HG02759 (cell line): Measurements from ENCODE around the gene SIPA1L3.

ENCODE experiments used
- ATAC-seq: cut with Tn5 transposase; IDR thresholded peaks from one replicate; pipeline ENCODE4 v1.9.1; 2021; ENCODE audit warnings: mild to moderate bottlenecking, moderate library complexity; ENCODE audit not compliant: unreplicated experiment

SIPA1L3 gene

DNA sequence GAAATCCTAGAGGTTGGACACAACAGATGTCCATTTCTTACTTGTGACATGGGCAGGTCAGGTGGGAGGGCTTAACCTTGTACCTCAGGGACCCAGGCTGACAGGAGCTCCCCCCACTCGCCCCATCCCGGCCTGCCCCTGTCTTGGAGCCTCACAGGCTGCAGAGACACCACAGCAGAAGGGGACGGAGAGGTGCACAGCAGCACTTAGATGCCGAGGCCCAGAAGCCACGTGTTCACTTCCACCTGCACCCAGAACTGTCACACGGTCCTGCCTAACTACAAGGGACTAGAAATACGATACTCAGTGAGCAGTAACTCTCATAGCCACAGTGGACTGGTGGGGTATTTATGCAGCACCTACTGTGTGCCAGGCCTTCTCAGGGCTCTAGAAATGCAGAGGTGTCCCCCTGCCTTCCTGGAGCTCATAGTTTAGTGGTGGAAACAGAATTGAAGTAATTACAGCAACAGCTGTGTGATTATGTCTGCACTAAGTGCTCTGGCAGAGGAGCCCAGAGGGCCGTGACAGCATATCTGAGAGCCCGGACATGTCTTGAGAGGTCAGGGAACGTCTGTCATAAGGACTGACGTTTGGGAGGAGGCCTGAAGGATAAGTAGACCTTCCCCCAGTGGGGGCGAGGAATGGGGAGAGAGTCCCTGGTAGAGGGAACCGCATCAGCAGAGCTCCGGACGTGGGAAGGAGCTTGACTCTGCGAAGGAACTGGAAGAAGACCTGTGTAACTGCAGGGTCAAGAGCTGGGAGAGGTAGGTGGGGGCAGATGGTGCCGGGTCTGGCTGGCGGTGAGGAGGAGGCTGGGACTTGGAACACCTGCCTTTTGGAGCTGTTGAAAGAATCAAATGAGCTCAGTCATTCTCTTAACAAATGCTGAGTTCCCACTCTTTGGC lies 130.0 kb downstream of the SIPA1L3 start:
- no peak for ATAC-seq

GRCh38 chr19:38039966-38040365 lies 133.0 kb downstream of the SIPA1L3 start:
- no peak for ATAC-seq

DNA sequence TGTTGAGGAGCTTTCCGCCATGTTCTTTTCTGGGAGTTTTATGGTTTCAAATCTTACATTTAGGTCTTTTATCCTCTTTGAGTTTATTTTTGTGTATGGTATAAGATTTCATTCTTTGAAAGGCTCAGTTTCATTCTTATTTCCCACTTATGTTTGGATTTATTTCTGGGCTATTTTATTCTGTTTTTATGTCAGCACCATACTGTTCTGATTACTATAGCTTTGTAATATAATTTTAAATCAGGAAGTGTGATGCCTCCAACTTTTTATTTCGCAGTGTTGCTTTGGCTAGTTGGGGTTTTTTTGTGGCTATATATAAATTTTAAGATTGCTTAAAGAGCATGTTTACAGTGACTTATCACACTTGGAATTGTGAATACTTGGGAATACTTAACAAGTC lies 135.1 kb downstream of the SIPA1L3 start:
- ATAC-seq = no peak

DNA sequence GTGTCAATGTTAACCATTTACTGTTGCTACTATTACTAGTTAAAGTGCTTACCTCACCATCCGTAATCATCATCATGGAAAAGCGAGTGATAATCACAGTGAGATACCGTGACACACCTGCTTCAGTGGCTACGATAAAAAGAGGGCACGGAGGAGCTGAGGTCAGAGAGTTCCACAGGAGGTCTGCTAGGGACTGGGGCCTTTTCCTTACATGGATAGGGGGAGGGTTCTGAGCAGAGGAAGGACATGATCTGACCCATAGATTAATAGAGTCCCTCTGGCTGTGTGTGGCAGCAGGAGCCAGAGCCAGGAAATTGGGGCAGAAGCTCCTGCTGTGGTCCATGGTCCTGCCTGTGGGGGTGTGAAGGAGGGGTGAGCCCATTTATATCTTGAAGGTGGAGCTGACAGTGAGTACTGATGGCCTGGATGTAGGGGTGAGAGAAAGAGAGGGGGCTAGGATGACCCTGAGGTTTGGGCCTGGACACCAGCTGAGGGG lies 136.7 kb downstream of the SIPA1L3 start:
- no peak for ATAC-seq

DNA sequence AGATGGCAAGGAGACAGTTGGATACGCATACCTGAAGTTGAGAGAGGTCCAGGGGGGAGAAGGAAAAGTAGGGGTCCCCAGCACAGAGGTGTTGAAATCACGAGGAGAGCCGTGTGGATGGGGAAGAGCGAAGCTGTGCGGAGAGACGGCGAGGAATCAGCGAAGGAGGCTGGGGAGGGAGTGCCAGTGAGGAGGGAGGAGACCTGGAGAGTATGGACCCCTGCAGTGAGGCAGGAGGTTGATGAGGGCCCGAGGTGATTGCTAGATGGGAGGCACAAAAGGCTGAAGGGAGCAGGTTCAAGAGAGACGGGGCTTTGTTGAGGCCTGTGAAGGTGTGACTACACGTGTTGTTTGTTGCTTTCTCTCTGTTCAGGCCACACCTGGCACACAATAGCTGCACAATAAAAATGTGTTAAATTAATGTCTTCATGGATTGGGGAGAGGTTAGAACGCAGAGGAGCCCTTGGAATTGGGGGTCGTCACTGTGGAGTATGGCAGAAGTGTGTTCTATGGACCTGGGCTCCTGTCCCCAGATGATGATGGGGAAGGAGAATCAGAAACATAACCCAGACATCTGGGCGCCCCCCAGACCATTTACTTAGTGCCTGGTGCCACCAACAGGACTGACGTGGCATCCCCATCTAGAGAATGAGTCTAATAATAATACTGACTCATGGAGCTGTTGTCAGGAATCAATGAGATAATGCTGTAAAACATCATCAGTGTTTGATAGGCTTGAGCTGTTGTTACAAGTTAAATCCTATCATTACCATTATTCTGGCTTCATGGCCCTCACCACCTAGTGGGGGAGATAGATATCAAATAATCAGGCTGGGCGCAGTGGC lies 137.5 kb downstream of the SIPA1L3 start:
- no peak for ATAC-seq

GRCh38 chr19:38045554-38046253 lies 138.7 kb downstream of the SIPA1L3 start:
- no peak for ATAC-seq

DNA sequence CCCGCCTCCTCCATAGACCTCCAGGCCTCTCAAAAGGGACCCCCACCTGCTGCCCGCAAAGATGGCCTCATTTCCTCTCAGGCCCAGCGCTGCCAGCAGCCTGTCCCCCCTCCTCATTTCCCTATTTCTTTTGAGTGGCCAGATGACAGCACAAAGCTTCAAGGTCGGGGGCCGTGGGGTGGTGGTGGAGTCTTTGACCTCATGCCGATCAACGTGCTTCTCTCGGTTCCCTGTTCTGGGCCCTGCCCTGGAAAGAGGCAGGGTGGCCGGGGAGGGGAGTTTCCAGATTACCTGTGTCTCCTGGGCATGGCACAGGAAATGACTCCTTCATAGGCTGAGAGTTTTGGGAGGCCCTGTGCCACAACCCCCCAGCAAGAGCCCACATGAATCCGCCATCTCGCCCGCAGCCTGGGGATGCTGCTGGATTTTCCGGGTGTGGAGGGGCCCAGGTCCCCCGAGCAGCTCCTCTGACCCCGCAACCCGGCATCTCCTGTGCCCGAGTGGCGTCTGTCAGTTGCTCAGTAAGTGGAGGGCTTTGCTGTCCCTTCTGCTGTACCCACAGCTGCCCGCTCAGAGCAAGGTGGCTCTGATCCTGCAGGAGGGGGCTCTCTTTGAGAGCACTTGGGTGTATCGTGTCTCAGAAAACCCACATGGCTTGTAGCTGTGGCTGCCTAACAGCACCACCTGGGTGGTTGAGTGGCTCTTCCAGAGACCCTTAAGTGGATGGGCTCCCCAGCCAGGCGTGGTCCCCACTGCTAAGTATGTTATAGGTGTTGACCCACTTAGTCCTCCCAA lies 139.4 kb downstream of the SIPA1L3 start:
- ATAC-seq = no peak

DNA sequence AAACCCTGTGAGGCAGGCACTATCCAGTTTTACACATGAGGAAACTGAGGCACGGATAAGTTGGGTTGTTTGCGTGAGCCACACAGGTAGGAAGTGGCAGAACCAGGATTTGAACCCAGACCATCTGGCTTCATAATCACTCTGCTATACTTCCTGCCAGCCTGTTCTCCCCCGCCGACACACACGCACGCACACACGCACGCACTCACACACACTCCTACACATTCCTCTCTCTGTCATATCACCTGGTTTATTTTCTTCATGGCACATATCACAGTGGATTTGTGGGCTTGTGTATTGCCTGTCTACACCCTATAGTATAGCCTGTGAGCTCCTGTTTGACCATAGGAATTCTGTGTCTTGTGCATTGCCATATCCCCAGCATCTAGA lies 140.0 kb downstream of the SIPA1L3 start:
- no peak for ATAC-seq

DNA sequence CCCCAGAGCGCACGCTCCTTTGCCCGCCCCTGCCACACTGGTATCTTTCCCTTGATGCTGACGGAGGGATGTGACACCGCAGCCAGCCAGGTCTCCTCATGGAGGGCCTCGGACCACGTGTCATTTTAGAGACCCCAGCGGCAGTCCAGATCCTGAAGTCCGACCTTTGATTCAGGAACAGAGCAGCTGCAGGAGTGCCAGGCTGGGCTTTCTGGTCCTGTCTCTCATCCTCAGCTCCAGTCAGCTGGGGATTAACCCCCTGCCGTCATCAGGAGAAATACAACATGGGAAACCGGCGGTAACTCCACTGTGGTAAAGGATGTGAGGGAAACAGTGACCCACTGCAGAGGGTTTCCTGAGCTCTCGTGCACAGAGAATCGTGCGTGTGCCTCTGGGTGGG lies 140.6 kb downstream of the SIPA1L3 start:
- ATAC-seq = no peak

GRCh38 chr19:38049105-38049649 lies 142.2 kb downstream of the SIPA1L3 start:
- ATAC-seq = peak; percentile 48

DNA sequence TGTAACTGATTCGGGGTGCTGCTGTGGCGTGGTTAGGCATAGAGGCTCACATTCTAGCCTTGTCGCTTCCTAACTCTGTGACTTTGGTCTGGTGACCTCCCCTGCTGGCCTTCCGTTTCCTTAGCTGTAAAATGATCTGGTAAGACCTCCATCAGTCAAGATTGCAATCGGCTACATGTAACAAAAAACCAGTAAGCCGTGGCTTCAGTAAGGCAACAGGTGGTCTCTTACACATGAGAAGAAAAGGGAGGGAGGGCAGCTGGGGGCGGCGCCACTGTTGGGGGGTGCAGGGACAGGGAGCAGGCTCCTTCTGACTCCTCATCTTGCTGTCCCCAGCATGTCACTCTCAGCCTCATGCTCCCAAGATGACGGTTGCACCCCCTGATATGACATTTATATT lies 148.0 kb downstream of the SIPA1L3 start:
- no peak for ATAC-seq

DNA sequence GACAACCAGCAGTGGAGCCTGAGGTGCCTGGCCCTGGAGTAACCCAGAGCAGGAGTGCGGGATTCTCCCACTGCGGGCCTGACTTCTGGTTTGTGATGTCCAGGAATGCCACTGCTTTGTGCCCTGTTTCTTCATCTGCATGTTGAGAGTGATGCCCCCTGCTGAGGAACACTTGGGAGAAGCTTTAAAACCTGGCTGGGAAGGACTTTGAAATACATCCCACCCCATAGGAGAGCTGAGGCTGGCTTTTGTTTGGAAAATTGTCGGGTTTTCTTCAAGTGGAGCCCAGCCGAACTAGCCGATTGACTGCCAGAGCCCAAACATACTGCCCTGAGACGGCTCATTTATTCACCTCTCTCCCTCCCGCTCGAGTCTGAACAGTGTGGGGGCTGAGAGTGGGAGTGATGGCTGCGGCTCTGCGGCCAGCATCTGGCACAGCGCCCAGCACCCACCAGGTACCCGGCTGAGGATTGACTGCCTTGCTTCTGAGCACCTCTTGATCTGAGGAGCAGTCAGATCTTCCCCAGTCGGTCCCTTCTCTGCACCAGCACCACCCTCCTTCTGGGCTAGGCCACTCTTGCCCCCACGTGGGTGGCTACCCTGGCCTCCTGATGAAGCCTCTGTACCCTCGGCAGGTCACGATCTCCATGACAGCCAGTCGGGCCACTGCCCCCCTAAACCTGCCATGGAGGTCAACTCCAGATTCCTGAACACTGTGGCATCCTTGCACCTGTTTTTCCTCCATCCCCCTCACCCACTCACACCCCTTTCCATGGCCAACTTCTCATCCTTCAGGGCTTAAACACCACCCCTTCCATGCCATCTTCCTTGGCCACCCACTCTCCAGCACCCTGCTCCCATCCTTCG lies 148.9 kb downstream of the SIPA1L3 start:
- ATAC-seq = no peak

DNA sequence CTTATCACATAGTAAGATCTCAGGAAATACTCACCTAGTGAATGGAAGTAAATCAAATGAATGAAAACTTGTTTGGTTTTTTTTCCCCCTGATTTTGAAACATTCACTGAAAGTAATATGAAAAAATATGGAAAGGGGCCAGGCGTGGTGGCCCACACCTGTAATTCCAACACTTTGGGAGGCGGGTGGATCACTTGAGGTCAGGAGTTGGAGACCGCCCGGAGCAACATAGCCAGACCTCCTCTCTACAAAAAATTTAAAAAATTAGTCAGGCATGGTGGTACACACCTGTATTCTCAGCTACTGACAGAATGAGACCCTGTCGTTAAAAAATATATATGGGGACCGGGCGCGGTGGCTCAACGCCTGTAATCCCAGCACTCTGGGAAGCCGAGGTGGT lies 149.6 kb downstream of the SIPA1L3 start:
- no peak for ATAC-seq

- ATAC-seq = no peak
These were observed 151.1 kb downstream of the SIPA1L3 start for GRCh38 chr19:38057959-38058690.

DNA sequence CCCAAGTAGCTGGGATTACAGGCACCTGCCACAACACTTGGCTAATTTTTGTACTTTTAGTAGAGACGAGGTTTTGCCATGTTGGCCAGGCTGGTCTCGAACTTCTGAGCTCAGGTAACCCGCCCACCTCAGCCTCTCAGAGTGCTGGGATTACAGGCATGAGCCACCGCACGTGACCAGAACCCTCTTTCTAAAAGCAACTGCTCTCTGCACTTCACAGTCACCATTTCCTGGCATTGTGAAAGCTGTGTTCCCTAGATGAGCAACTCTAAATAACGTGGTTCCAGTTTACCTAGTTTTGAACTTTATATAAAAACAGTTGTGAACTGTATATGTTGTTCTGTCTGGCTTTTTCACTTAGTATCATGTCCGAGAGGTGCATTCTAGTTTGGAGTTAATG lies 152.9 kb downstream of the SIPA1L3 start:
- ATAC-seq = no peak

GRCh38 chr19:38060331-38060730 lies 153.3 kb downstream of the SIPA1L3 start:
- no peak for ATAC-seq

GRCh38 chr19:38061294-38061693 lies 154.3 kb downstream of the SIPA1L3 start:
- no peak for ATAC-seq

GRCh38 chr19:38062959-38063761 lies 156.2 kb downstream of the SIPA1L3 start:
- ATAC-seq = no peak
